Fibroblast of lung (primary cell): ENCODE results near the gene TSPAN33. TPM values are rescaled to one million over a fixed set of nuclear protein-coding genes. Genes with fewer than 3 reads are reported as not detected.
A peak's percentile ranks its signal among the peaks of the same experiment; 100 is the strongest.

ENCODE experiments used
- DNase-seq, 2 donors: peaks; one replicate each; pipeline versions ENCODE4 v3.0.0 to v3.0.0-alpha.2; 2010; ENCODE audit warnings: low read depth in 2 of 2
- H2AFZ ChIP-seq: 2 replicates; pipeline ENCODE4 v1.5.1; 2012; ENCODE audit warnings: low read length, control low read depth, inconsistent platforms
- H3K27ac ChIP-seq: 2 replicates; pipeline ENCODE4 v1.5.1; 2011; ENCODE audit warnings: low read length, control low read depth; ENCODE audit not compliant: insufficient read depth
- H3K27me3 ChIP-seq: 2 replicates; pipeline ENCODE4 v1.5.1; 2011; ENCODE audit warnings: mild to moderate bottlenecking, low read length; ENCODE audit not compliant: control insufficient read depth, insufficient read depth
- H3K36me3 ChIP-seq: 2 replicates; pipeline ENCODE4 v1.5.1; 2011; ENCODE audit warnings: low read length; ENCODE audit not compliant: control insufficient read depth, insufficient read depth
- H3K4me1 ChIP-seq: 2 replicates; pipeline ENCODE4 v1.5.1; 2011; ENCODE audit warnings: low read length; ENCODE audit not compliant: control insufficient read depth, insufficient read depth; ENCODE audit errors: extremely low read depth
- H3K4me2 ChIP-seq: 2 replicates; pipeline ENCODE4 v1.5.1; 2011; ENCODE audit warnings: low read length, control low read depth; ENCODE audit not compliant: insufficient read depth; ENCODE audit errors: extremely low read depth
- H3K4me3 ChIP-seq, 4 experiments: fragments of 200-600 bp in 1 of 4; sonication (generic) in 1 of 4; replicated peaks in 1 of 4; 2 replicates each; pipeline ENCODE4 v1.5.1; 2011 to 2016; ENCODE audit warnings: low read length in 4 of 4, low read depth in 3 of 4, mild to moderate bottlenecking in 3 of 4, control low read depth in 2 of 4, inconsistent platforms in 1 of 4, mixed read lengths in 1 of 4; ENCODE audit not compliant: insufficient read depth in 1 of 4; ENCODE audit errors: control extremely low read depth in 1 of 4
- H3K79me2 ChIP-seq: 2 replicates; pipeline ENCODE4 v1.5.1; 2012; ENCODE audit warnings: mild to moderate bottlenecking, low read length, inconsistent platforms; ENCODE audit not compliant: control insufficient read depth, insufficient read depth
- H3K9ac ChIP-seq: 2 replicates; pipeline ENCODE4 v1.5.1; 2011; ENCODE audit warnings: mild to moderate bottlenecking, low read length, control low read depth; ENCODE audit not compliant: insufficient read depth
- H3K9me3 ChIP-seq: 2 replicates; pipeline ENCODE4 v1.5.1; 2012; ENCODE audit warnings: low read depth, low read length; ENCODE audit not compliant: control insufficient read depth, insufficient read depth
- H4K20me1 ChIP-seq: 2 replicates; pipeline ENCODE4 v1.5.1; 2011; ENCODE audit warnings: low read length; ENCODE audit not compliant: control insufficient read depth, insufficient read depth; ENCODE audit errors: extremely low read depth
- CTCF ChIP-seq, 2 donors: IDR thresholded peaks in 1 of 2; conservative IDR thresholded peaks in 1 of 2; 1 replicate in 1 of 2; 2 replicates in 1 of 2; pipeline ENCODE4 v1.5.1; 2011 to 2012; ENCODE audit warnings: low read length in 2 of 2, control low read depth in 1 of 2, inconsistent platforms in 1 of 2, low read depth in 1 of 2, mild to moderate bottlenecking in 1 of 2
- EZH2 ChIP-seq: IDR thresholded peaks from 2 replicates; pipeline ENCODE4 v1.5.1; 2012; ENCODE audit warnings: low read length, control low read depth, mild to moderate bottlenecking; ENCODE audit errors: missing control alignments
- polyA plus RNA-seq, 2 donors: library from polyadenylated mRNA; depleted of rRNA in 1 of 2; stranded (reverse) in 1 of 2; unstranded in 1 of 2; fragments of >200 nt; gene quantifications; 2 replicates each; pipeline ENCODE4 v1.2.1, GENCODE V29; 2011 to 2012; ENCODE audit warnings: missing spikeins in 1 of 2
- total RNA-seq: library from RNA; depleted of rRNA; stranded (reverse); fragments of >200 nt; gene quantifications from 2 replicates; pipeline ENCODE4 v1.2.1, GENCODE V29; 2014

Gene TSPAN33
- total and polyA plus RNA-seq, 2 donors (not counting 1 experiment from before 2014, with no cell fraction given), result 0.17 to 0.36 TPM

GRCh38 chr7:129144834-129145668, 544 bp downstream of the TSPAN33 start:
- Histone ChIP-seq H3K9ac (peak overlapping the region; percentile 16), H2AFZ (no peak overlapping the region)

GRCh38 chr7:129146237-129146979, 1.9 kb downstream of the TSPAN33 start:
- H3K4me2 ChIP-seq, result no peak overlapping the region
- no peak overlapping the region for H3K4me3 ChIP-seq

More at GRCh38 chr7:129144834-129145668, 544 bp downstream of the TSPAN33 start:
- TF ChIP-seq EZH2 (no peak), CTCF (conservative IDR thresholded peaks at IDR 0.05 in 1 of 2, IDR thresholded peaks at IDR 0.05 in 1 of 2; ENCODE audit: low read depth in 1 of 2, low read length in 2 of 2) (peak; percentile 13 to 29)
- Histone ChIP-seq H3K9me3 (no peaks in the 10 kb centered on the region), H3K36me3 (no peaks in the 10 kb centered on the region), H3K27me3 (peaks cover 36% of the 10 kb centered on the region), H3K4me3 (peak overlapping the region in 2 of 4 experiments; percentile 12 to 50), H3K4me2 (peak overlapping the region; percentile 58), H4K20me1 (no peaks in the 10 kb centered on the region), H3K4me1 (no peaks in the 10 kb centered on the region), H3K79me2 (no peaks in the 10 kb centered on the region), H3K27ac (no peak overlapping the region)
- DNase-seq, result no peak

More at GRCh38 chr7:129146237-129146979, 1.9 kb downstream of the TSPAN33 start:
- Histone ChIP-seq H3K79me2 (no peaks in the 10 kb centered on the region), H3K36me3 (no peaks in the 10 kb centered on the region), H3K4me1 (no peaks in the 10 kb centered on the region), H3K27ac (no peak overlapping the region), H4K20me1 (no peaks in the 10 kb centered on the region), H3K9ac (no peak overlapping the region), H2AFZ (no peak overlapping the region), H3K27me3 (peaks cover 36% of the 10 kb centered on the region), H3K9me3 (no peaks in the 10 kb centered on the region)
- TF ChIP-seq EZH2 (peak; percentile 4), CTCF (conservative IDR thresholded peaks at IDR 0.05 in 1 of 2, IDR thresholded peaks at IDR 0.05 in 1 of 2; ENCODE audit: low read depth in 1 of 2, low read length in 2 of 2) (no peak)
- no peak for DNase-seq
